Body of pancreas (tissue), 4 donors: ENCODE measurements around the gene SLC38A1. TPM values are rescaled to one million over a fixed set of nuclear protein-coding genes. Genes with fewer than 3 reads are reported as not detected.

Experiments used
- ATAC-seq: fragments of 150-250 bp; one replicate; pipeline ENCODE4 v1.9.1; 2016
- DNase-seq, 4 donors: peaks; one replicate each; pipeline ENCODE4 v3.0.0-alpha.2; 2019
- H3K27ac ChIP-seq, 4 donors: fragments of 200-600 bp; sonication (generic); 1 replicate in 3 of 4; 2 replicates in 1 of 4; pipeline versions ENCODE4 v1.5.1 to v1.6.1; 2016 to 2019; ENCODE audit warnings: mild to moderate bottlenecking in 1 of 4, mixed read lengths in 1 of 4, moderate library complexity in 1 of 4
- H3K27me3 ChIP-seq, 2 donors: fragments of 200-600 bp; sonication (generic); one replicate each; pipeline ENCODE4 v1.6.0; 2016; ENCODE audit warnings: mild to moderate bottlenecking in 1 of 2
- H3K36me3 ChIP-seq, 2 donors: fragments of 200-600 bp; sonication (generic); replicated peaks in 1 of 2; 2 replicates each; pipeline ENCODE4 v1.5.1; 2016; ENCODE audit warnings: low read depth in 2 of 2; ENCODE audit not compliant: insufficient read depth in 1 of 2
- H3K4me1 ChIP-seq: fragments of 200-600 bp; sonication (generic); one replicate; pipeline ENCODE4 v1.6.0; 2016
- H3K4me3 ChIP-seq, 2 donors: fragments of 200-600 bp; sonication (generic); 1 replicate in 1 of 2; 2 replicates in 1 of 2; pipeline ENCODE4 v1.5.1; 2016 to 2019
- H3K9me3 ChIP-seq, 3 donors: fragments of 200-600 bp; sonication (generic); 1 replicate in 2 of 3; 2 replicates in 1 of 3; pipeline ENCODE4 v1.5.1; 2016
- CTCF ChIP-seq, 7 experiments: fragments of 450-650 bp in 4 of 7; fragments of 200-600 bp in 3 of 7; sonication (generic) in 3 of 7; IDR thresholded peaks; one replicate each; pipeline ENCODE4 v1.5.1; 2016 to 2019; ENCODE audit warnings: antibody characterized with exemption in 7 of 7
- POLR2A ChIP-seq, 3 donors: fragments of 450-650 bp; IDR thresholded peaks; one replicate each; pipeline ENCODE4 v1.6.1; 2016; ENCODE audit warnings: antibody characterized with exemption in 3 of 3, mild to moderate bottlenecking in 2 of 3
- WGBS, 2 donors: methylation state at CpG; one replicate each; pipeline ENCODE4 v1.1.5; 2017; 5-methylcytosine and 5-hydroxymethylcytosine counted together
- intact Hi-C: fragments of 100-400 bp; cut with DNase I; formaldehyde crosslinking; loops from one replicate; pipeline ENCODE4 v1.15.1; 2023
- total RNA-seq, 2 donors: library from RNA; depleted of rRNA; stranded (reverse); fragments of >200 nt; gene quantifications; one replicate each; pipeline ENCODE4 v1.1.0, GENCODE V29; 2016

SLC38A1 gene
- total RNA-seq, result 10 to 100 TPM; 18.5 to 38.4 TPM

- TF ChIP-seq POLR2A (IDR thresholded peaks at IDR 0.05), result peak; percentile 90 to 95 (median 93)
- no peak for TF ChIP-seq CTCF (IDR thresholded peaks at IDR 0.05)
- DNase-seq (peak; percentile 87 to 92 (median 91)), ATAC-seq (peak; percentile 87)
- Histone ChIP-seq H3K4me1 (peaks cover 31% of the 10 kb centered on the region), H3K9me3 (no peaks in the 10 kb centered on the region), H3K27me3 (no peaks in the 10 kb centered on the region), H3K27ac (peak within 1 kb of the TSS; percentile 86 to 93 (median 90)), H3K4me3 (peak within 1 kb of the TSS; percentile 44 to 48), H3K36me3 (no peaks in the 10 kb centered on the region)
- intact Hi-C loops, result no loop called here
- WGBS, 2 donors, result 0% methylated on average over 27 to 73 of the region's 73 CpGs
Observed at GRCh38 chr12:46268583-46269428, at the start of gene SLC38A1. Gene SLC38A1, minus strand, starts transcription at chr12:46269043. Its CDS starts 29,243 bp downstream, at chr12:46239800.

GRCh38 chr12:46318037-46318436 is 49.2 kb upstream of the SLC38A1 start:
- DNase-seq, result no peak
- intact Hi-C loops, result no loop called here
- TF ChIP-seq CTCF (IDR thresholded peaks at IDR 0.05) (no peak), POLR2A (IDR thresholded peaks at IDR 0.05) (no peak)
- Histone ChIP-seq H3K9me3 (no peaks in the 10 kb centered on the region), H3K4me1 (no peaks in the 10 kb centered on the region), H3K27me3 (no peaks in the 10 kb centered on the region), H3K4me3 (no peak overlapping the region), H3K36me3 (no peaks in the 10 kb centered on the region), H3K27ac (no peak overlapping the region)
- no peak for ATAC-seq
- 56% methylated on average over 5 of the region's 5 CpGs for WGBS, 2 donors

- ATAC-seq (no peak), DNase-seq (no peak)
- TF ChIP-seq CTCF (IDR thresholded peaks at IDR 0.05) (no peak), POLR2A (IDR thresholded peaks at IDR 0.05) (no peak)
- 35 to 42% methylated on average over 3 of the region's 3 CpGs for WGBS, 2 donors
- no peak overlapping the region for H3K27ac ChIP-seq
- no peaks in the 10 kb centered on the region for H3K9me3 ChIP-seq
- no peaks in the 10 kb centered on the region for H3K4me1 ChIP-seq
- intact Hi-C loops, result loop anchor here (10.0 kb wide), 1 partner anchor 179 kb away; no protein-coding TSS in a partner anchor
- H3K4me3 ChIP-seq, result no peak overlapping the region
- no peaks in the 10 kb centered on the region for H3K27me3 ChIP-seq
- no peaks in the 10 kb centered on the region for H3K36me3 ChIP-seq
Observed at GRCh38 chr12:46304070-46304469, 35.2 kb upstream of the SLC38A1 start.

GRCh38 chr12:46303039-46303666 is 34.3 kb upstream of the SLC38A1 start:
- peak; percentile 81 for ATAC-seq
- intact Hi-C loops, result loop anchor here (10.0 kb wide), 1 partner anchor 178 kb away; no protein-coding TSS in a partner anchor
- no peaks in the 10 kb centered on the region for H3K9me3 ChIP-seq
- TF ChIP-seq CTCF (IDR thresholded peaks at IDR 0.05), result peak; percentile 51 to 79 (median 72)
- no peak for TF ChIP-seq POLR2A (IDR thresholded peaks at IDR 0.05)
- no peak overlapping the region for H3K4me3 ChIP-seq
- no peaks in the 10 kb centered on the region for H3K36me3 ChIP-seq
- 56 to 60% methylated on average over 5 of the region's 5 CpGs for WGBS, 2 donors
- peak; percentile 61 to 73 (median 62) for DNase-seq
- H3K27ac ChIP-seq, result no peak overlapping the region
- no peaks in the 10 kb centered on the region for H3K4me1 ChIP-seq
- H3K27me3 ChIP-seq, result no peaks in the 10 kb centered on the region
